Omental fat pad (tissue), 4 donors: Measurements from ENCODE around the gene DLG2. TPM values are rescaled to one million over a fixed set of nuclear protein-coding genes. Genes with fewer than 3 reads are reported as not detected.

Source experiments
- ATAC-seq: fragments of 150-250 bp; one replicate; pipeline ENCODE4 v1.9.1; 2016; ENCODE audit warnings: mild to moderate bottlenecking, moderate library complexity; ENCODE audit not compliant: low FRiP score
- DNase-seq: peaks from one replicate; pipeline ENCODE4 v3.0.0-alpha.2; 2019; ENCODE audit warnings: low spot score
- CTCF ChIP-seq, 3 donors: fragments of 450-650 bp; IDR thresholded peaks; one replicate each; pipeline ENCODE4 v1.5.1; 2016 to 2017; ENCODE audit warnings: antibody characterized with exemption in 3 of 3, mild to moderate bottlenecking in 3 of 3, moderate library complexity in 2 of 3
- total RNA-seq, 4 donors: library from RNA; depleted of rRNA; stranded (reverse); fragments of >200 nt; gene quantifications; one replicate each; pipeline ENCODE4 v1.1.0, GENCODE V29; 2016

The DLG2 gene
- total RNA-seq, 4 donors from 2014 or later: 4.8 to 13.2 (median 8.1) TPM

GRCh38 chr11:83572581-83573496, 2054.3 kb downstream of the DLG2 start:
- DNase-seq: no peak
- ATAC-seq: peak; percentile 43
- TF ChIP-seq CTCF (IDR thresholded peaks at IDR 0.05): no peak

GRCh38 chr11:83571302-83571701, 2055.8 kb downstream of the DLG2 start:
- no peak for TF ChIP-seq CTCF (IDR thresholded peaks at IDR 0.05)
- ATAC-seq (peak; percentile 45), DNase-seq (no peak)

- ATAC-seq (no peak), DNase-seq (no peak)
- TF ChIP-seq CTCF (IDR thresholded peaks at IDR 0.05): no peak
Measured at GRCh38 chr11:83569134-83569805, 2057.9 kb downstream of the DLG2 start.

- ATAC-seq (no peak), DNase-seq (no peak)
- TF ChIP-seq CTCF (IDR thresholded peaks at IDR 0.05): no peak
Measured at GRCh38 chr11:83568516-83568915, 2058.6 kb downstream of the DLG2 start.

- ATAC-seq (no peak), DNase-seq (no peak)
- TF ChIP-seq CTCF (IDR thresholded peaks at IDR 0.05): no peak
Measured at GRCh38 chr11:83566950-83567349, 2060.2 kb downstream of the DLG2 start.

GRCh38 chr11:83564870-83565269, 2062.3 kb downstream of the DLG2 start:
- ATAC-seq: no peak
- no peak for DNase-seq
- no peak for TF ChIP-seq CTCF (IDR thresholded peaks at IDR 0.05)
